Breast epithelium (tissue), 3 donors: ENCODE data around the gene NLK.

Experiments used
- CTCF ChIP-seq, 3 donors: fragments of 450-650 bp; IDR thresholded peaks; one replicate each; pipeline ENCODE4 v1.5.1; 2016 to 2017; ENCODE audit warnings: antibody characterized with exemption in 3 of 3, mild to moderate bottlenecking in 3 of 3, moderate library complexity in 3 of 3
- POLR2A ChIP-seq: fragments of 450-650 bp; IDR thresholded peaks from one replicate; pipeline ENCODE4 v1.6.1; 2016; ENCODE audit warnings: antibody characterized with exemption, mild to moderate bottlenecking, moderate library complexity
- POLR2AphosphoS5 ChIP-seq, 3 donors: sonication (generic); formaldehyde crosslinking; IDR thresholded peaks; one replicate each; pipeline ENCODE4 v1.6.1; 2017; ENCODE audit warnings: antibody characterized with exemption in 3 of 3

- TF ChIP-seq CTCF (IDR thresholded peaks at IDR 0.05) (no peak), POLR2A (no peak), POLR2AphosphoS5 (IDR thresholded peaks at IDR 0.05) (no peak)
Measured at GRCh38 chr17:28221751-28222414, 179.4 kb downstream of the NLK start.
